Panc1 (cell line): ENCODE results near the gene APBB2.

Experiments used
- POLR2AphosphoS5 ChIP-seq: IDR thresholded peaks from 2 replicates; pipeline ENCODE4 v1.6.1; 2012; ENCODE audit warnings: mild to moderate bottlenecking, low read depth, low read length, moderate library complexity
- SIN3A ChIP-seq: IDR thresholded peaks from 2 replicates; pipeline ENCODE4 v1.6.1; 2012; ENCODE audit warnings: low read depth, mild to moderate bottlenecking, low read length, moderate library complexity, borderline replicate concordance; ENCODE audit not compliant: insufficient read depth
- TF ChIP-seq, protein P1 (sequence below): fragments of 450-650 bp; IDR thresholded peaks from 2 replicates; pipeline ENCODE4 v1.5.1; 2017; ENCODE audit warnings: mild to moderate bottlenecking
- TF ChIP-seq, protein P2 (sequence below), 2 experiments: IDR thresholded peaks; 2 replicates each; pipeline ENCODE4 v1.6.1; 2011 to 2012; ENCODE audit warnings: low read depth in 2 of 2, control low read depth in 1 of 2, low read length in 1 of 2, mild to moderate bottlenecking in 1 of 2, moderate library complexity in 1 of 2; ENCODE audit not compliant: insufficient read depth in 1 of 2

DNA sequence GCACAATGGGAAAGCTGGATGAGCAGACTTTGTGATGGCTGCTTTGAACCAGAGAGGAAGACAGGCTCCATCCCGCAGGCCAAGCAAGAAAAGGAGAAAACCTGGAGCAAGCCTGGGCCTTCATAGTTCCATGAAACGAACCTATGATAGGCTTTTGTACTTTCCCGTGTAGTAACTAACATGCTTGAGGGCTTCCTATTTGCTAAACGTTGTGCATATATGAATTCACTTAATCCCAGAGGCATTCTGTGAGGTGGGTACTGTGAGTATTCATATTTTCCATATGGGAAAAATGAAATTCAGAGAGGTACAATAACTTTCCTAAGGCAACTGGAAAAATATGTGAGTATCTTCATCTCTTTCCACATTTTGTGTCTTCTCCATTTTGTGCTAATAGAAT is 13.6 kb upstream of the APBB2 start:
- TF ChIP-seq, protein P1, sequence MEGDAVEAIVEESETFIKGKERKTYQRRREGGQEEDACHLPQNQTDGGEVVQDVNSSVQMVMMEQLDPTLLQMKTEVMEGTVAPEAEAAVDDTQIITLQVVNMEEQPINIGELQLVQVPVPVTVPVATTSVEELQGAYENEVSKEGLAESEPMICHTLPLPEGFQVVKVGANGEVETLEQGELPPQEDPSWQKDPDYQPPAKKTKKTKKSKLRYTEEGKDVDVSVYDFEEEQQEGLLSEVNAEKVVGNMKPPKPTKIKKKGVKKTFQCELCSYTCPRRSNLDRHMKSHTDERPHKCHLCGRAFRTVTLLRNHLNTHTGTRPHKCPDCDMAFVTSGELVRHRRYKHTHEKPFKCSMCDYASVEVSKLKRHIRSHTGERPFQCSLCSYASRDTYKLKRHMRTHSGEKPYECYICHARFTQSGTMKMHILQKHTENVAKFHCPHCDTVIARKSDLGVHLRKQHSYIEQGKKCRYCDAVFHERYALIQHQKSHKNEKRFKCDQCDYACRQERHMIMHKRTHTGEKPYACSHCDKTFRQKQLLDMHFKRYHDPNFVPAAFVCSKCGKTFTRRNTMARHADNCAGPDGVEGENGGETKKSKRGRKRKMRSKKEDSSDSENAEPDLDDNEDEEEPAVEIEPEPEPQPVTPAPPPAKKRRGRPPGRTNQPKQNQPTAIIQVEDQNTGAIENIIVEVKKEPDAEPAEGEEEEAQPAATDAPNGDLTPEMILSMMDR = no peak
- TF ChIP-seq SIN3A (no peak), POLR2AphosphoS5 (no peak)
- TF ChIP-seq, protein P2, sequence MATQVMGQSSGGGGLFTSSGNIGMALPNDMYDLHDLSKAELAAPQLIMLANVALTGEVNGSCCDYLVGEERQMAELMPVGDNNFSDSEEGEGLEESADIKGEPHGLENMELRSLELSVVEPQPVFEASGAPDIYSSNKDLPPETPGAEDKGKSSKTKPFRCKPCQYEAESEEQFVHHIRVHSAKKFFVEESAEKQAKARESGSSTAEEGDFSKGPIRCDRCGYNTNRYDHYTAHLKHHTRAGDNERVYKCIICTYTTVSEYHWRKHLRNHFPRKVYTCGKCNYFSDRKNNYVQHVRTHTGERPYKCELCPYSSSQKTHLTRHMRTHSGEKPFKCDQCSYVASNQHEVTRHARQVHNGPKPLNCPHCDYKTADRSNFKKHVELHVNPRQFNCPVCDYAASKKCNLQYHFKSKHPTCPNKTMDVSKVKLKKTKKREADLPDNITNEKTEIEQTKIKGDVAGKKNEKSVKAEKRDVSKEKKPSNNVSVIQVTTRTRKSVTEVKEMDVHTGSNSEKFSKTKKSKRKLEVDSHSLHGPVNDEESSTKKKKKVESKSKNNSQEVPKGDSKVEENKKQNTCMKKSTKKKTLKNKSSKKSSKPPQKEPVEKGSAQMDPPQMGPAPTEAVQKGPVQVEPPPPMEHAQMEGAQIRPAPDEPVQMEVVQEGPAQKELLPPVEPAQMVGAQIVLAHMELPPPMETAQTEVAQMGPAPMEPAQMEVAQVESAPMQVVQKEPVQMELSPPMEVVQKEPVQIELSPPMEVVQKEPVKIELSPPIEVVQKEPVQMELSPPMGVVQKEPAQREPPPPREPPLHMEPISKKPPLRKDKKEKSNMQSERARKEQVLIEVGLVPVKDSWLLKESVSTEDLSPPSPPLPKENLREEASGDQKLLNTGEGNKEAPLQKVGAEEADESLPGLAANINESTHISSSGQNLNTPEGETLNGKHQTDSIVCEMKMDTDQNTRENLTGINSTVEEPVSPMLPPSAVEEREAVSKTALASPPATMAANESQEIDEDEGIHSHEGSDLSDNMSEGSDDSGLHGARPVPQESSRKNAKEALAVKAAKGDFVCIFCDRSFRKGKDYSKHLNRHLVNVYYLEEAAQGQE (IDR thresholded peaks at IDR 0.05; ENCODE audit: insufficient read depth in 1 of 2, low read depth in 2 of 2, low read length in 1 of 2) = no peak
